Measurements from ENCODE around the gene SLC16A12. TPM values are rescaled to one million over a fixed set of nuclear protein-coding genes. Genes with fewer than 3 reads are reported as not detected.
A peak's percentile ranks its signal among the peaks of the same experiment; 100 is the strongest.

The SLC16A12 gene, protein sequence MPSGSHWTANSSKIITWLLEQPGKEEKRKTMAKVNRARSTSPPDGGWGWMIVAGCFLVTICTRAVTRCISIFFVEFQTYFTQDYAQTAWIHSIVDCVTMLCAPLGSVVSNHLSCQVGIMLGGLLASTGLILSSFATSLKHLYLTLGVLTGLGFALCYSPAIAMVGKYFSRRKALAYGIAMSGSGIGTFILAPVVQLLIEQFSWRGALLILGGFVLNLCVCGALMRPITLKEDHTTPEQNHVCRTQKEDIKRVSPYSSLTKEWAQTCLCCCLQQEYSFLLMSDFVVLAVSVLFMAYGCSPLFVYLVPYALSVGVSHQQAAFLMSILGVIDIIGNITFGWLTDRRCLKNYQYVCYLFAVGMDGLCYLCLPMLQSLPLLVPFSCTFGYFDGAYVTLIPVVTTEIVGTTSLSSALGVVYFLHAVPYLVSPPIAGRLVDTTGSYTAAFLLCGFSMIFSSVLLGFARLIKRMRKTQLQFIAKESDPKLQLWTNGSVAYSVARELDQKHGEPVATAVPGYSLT
- total RNA-seq (2014; rRNA removed; shearing (Covaris generic)), result 0.08 and 0.12 TPM in 2 replicates

DNA sequence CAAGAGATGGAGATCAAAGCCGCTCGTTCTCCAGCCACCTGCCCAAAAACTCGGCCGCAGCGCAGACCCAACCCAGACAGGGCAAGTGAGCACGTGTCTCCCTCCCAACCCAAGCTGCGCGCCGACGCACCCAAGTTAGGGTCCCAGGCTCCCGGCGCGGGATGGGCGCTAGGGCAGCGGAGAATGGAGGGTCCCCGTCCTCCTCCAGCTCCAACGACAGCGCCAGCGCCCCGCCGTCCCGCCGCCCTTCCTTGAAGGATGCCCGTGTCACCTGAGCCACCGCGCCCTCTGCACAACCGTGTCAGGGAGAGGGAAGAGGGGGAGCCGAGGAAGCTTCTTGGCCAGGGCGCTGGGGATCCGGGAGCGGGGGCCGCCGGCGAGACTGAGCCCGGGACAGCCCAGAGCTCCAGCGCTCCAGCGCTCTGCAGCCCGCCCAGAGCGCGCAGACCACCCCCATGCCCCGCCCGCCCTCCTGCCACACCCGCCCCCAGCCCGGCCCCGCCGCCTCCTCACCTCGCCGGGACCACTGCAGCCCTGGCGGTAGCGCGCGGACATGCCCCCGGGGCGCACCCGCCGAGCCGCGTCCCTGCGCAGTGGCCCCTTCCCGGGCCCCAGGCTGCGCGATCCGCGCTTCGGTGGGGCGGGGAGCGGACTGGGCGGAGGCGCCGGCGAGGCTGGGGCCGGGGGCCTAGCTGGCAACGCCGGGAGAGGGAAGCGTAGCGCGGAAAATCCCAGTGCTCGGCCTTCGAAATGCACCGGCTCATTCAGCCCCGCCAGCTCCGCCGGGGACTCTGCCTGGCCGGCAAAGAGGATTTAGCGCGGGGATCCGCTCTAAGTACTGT, at the start of gene SLC16A12:
Gene SLC16A12, minus strand, starts transcription at position 424 of the 842 bp plus-strand sequence. CDS start 73,016 bp downstream, outside the sequence.
- no peak for DNase-seq (ENCODE audit: low spot score)

DNA sequence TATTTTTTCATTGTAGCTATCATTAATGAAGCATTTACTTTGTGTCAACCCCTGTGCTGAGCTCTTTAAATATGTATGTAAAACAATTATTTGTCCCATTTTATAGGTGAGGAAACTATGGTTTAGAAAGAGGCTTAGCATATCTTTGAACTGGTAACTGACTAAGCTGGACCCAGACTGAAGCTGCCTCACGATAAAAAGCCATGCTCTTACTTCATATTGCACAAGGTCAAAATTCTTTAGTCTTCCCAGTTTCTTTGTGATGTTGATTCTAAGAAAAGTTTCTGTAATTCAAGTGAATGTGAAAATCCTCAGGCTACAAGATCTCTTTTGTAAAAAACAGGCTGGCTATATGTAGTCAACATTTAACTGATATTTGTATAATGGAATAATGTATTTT, 46.6 kb upstream of the SLC16A12 start:
- DNase-seq (ENCODE audit: low spot score), result no peak

DNA sequence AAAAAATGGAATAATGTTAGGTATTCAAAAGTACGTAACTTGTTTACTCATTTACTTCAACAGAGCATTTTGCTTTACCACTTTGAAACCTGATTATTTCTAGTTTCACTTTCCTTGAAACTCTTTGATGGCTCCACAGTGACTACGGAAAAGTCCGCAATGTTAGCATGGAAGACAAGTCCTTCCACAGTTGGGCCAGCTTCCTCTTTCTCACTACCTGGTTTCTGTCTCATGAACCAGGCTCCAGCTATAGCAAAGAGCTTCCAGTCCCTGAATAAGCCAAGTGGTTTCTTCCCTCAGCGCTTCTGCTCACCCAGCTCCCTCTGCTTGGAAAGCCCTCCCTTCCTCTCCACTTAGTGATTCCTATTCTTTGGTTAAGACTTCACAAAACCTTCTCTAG, 44.8 kb upstream of the SLC16A12 start:
- DNase-seq (ENCODE audit: low spot score), result no peak

DNA sequence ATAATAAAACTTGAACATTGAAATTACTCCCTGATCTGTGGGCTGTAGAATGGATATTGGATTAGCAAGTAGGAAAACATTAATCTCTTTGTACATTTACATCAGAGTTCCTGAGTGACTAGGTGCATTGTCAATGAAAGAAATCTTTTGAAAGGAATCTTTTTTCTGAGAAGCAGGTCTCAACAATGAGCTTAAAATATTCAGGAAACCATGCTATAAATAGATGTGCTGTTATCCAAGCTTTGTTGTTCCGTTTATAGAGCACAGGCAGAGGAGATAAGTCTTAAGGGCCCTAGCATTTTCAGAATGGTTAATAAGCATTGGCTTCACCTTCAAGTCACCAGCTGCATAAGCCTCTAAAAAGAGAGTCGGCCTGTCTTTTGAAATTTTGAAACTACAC, 41.3 kb upstream of the SLC16A12 start:
- DNase-seq (ENCODE audit: low spot score), result no peak

DNA sequence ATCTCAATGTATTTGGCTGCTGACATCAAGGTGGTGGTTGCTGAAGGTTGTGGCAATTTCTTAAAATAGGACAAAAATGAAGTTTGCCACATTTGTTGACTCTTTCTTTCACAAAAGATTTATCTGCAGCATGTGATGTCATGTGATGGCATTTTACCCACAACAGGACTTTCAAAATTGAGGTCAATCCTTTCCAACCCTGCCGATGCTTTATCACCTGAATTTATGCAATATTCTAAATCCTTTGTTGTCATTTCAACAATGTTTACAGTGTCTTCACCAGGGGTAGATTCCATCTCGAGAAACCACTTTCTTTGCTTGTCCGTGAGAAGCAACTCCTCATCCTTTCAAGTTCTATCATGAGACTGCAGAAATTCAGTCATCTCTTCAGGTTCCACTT, 40.6 kb upstream of the SLC16A12 start:
- no peak for DNase-seq (ENCODE audit: low spot score)

DNA sequence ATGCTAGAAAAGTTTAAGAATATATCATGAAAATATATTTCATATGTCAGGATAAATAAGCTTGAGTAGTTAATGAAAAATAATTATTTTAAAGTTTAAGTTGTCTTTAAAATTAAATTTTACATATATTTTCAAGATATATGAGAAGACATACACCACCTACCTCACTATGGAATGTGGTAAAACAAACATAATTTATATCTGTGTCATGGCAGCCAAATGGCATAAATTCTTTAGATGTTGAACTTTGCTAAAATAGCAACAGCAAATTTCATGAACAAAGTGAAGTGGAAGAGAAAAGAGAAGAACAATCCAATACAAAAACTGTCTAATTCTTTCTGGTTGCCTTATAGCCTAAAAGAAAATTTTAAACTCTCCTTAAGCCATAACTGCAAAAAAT, 39.6 kb upstream of the SLC16A12 start:
- no peak for DNase-seq (ENCODE audit: low spot score)

DNA sequence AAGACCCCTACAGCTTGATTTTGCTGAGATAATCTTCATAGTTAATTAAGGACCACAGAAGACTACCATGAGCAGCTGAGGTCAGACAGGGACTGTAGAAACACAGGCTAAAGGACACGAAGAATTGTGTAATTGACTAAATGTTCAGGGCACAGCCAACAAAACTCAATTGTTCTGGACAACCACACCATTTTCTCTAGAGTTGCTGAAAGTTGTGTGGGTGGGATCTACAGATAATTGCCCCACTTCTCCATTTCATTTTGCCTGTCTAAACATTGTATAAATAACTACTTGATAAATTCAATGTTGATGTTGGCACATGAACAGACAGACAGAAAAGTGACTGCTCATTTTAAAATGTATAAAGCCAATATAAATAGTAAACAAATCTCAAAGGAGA, 39.0 kb upstream of the SLC16A12 start:
- no peak for DNase-seq (ENCODE audit: low spot score)

DNA sequence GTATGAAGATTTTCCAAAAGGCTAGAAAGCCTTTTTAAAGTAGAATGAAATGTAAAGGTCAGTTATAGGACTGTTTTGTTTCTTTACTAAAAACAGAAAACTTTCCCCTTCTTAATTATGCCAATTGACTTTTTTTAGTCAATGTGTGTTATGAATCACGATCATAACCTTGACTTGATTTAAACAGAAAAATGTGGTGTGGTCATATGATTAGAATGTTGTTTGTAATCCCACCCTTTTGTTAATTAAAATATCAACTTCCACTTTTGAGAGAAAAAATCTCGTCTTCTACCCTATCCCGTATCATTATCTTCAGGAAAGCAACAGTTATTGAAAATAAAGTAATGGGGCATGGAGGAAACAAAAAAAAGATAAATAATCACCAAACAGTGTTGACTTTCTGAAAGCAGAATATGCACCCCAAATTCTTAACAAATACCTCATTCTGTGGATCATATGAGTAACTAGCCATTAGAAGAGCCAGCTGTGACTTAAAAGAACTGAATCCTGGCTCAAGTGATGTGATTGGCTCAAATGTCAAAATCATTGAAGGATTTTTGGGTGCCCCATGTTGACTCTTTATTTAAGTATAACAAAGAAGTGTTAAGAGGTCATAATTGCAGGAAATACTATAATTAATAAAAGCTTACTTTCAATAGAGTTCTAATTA, 32.3 kb upstream of the SLC16A12 start:
- DNase-seq (ENCODE audit: low spot score), result no peak

DNA sequence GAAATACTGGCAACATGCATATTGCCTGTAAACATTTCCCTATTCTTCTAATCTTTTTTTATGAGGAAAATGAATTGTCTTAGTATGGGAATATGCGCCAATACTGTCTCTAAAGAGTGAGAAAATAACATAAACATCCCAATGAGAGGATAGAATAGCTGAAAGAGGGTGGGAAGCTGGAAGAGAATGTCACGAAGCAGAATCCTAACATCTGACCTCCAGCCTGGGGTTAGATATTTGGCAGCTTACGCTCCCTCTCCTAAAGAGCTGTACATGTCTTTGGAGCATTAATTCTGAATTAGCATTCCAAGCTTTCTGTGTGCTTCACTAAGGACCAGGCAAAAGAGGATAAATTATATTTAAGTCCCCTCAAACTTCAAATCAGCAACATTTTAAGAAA, 31.6 kb upstream of the SLC16A12 start:
- no peak for DNase-seq (ENCODE audit: low spot score)

DNA sequence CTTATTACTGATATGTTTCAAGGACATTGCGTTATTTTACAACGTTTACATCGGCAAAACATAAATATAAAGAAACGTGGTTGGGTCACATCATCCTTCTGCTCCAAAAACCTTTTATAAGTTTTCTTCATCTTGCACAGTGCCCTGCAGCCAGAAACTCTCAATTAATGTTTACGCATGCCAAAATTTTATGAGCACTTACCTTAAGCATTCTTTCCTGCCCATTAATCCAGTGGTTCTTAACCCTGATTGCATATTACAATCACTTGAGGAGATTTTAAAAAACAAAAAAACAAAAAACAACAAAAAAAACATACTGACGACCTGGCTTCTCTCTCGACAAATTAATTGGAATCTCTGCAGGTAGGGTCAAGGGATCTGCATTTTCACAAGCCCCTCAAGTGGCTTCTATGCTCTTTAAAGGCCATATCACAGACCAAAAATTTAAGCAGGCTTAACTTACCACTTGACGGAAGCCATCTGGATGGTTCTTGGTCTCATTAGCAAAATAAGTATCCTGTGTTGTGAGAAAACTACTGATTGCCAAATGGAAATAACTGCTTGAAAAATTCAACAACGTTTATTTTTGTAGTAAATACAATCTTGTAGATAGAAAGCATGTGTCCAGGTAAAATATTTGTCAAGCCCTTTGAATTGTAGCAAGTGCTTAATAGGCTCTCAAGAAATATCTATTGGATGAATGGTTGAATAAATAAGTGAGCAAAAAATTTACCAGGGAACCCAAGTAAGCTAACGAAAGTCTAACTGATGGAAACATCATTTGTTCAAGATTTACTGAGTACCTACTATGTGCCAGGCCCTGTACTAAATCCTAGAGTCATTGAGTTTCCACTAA, 30.9 kb upstream of the SLC16A12 start:
- DNase-seq (ENCODE audit: low spot score), result no peak

DNA sequence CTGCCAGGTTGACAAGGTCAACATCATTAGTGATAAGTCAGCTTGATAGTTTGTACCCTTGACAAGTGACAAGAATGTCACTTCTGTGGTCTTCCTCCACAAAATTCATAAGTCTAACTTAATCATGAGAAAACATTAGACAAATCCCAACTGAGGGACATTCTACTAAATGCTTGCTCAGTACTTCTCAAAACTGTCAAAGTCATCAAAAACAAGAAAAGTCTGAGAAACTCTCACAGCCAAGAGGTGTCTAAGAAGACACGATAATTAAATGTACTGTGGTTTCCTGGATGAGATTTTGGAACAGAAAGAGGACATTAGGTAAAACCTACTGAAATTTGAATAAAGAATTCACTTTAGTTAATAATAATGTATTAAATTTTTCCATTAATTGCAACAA, 29.8 kb upstream of the SLC16A12 start:
- no peak for DNase-seq (ENCODE audit: low spot score)

DNA sequence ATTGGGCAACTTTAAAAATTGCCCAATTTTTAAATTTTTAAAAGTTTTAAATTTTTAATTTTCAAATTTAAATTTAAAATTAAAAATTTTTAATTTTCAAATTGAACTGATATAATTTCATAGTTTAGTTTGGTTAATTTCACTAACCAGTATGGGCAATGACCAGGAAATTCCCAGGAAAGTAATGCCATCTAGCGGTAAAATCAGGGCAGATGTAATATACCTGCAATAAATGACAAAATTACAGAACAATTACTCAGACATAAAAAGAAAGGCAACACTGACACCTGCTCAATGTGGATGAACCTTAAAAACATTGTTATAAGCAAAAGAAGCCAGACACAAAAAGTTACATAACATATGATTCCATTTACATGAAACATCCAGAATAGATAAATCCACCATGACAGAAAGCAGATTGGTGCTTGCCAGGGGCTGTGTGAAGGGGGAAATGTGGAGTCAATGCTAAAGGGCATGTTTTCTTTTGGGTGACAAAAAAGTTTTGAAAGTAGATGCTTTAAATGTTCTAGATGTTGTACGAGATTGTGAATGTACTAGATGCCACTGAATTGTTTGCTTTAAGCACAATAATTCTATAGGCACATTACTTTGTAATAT, 28.6 kb upstream of the SLC16A12 start:
- DNase-seq (ENCODE audit: low spot score), result peak; percentile 46

DNA sequence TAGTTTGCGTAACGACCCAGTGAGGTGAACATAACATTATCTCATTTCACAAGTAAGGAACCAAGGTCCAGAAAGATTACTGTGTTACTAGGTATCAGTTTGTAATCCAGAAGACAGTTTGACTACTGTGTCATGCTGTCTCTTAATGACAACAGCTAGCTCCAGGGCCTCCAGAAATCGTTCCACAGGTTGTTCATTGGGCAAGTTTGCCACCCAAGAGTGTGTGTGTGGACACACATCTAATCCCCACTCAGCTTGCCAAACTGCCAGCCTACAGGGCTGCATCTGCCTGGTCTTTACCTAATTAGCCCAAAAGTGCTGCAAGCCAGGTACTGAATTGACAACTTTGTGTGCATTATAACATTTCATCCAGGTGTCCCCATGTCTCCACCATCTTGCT, 27.9 kb upstream of the SLC16A12 start:
- DNase-seq (ENCODE audit: low spot score), result no peak

DNA sequence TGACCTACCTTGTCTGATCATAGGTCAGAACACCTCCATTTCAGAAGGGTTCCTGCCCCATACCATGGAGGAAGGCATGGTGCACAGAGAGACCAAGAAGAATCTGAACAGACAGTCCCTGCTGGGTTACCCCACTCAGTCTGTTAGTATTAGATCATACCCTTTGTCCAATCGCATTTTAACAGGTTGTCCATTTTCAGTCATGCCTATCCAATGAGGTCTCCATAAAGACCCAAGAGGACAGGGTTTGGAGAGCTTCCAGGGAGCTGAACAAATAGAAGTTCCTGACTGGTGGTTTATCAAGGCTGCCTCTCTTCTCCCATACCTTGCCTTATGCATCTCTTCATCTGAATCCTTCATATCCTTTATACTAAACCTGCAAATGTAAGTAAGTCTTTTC, 21.2 kb upstream of the SLC16A12 start:
- no peak for DNase-seq (ENCODE audit: low spot score)

DNA sequence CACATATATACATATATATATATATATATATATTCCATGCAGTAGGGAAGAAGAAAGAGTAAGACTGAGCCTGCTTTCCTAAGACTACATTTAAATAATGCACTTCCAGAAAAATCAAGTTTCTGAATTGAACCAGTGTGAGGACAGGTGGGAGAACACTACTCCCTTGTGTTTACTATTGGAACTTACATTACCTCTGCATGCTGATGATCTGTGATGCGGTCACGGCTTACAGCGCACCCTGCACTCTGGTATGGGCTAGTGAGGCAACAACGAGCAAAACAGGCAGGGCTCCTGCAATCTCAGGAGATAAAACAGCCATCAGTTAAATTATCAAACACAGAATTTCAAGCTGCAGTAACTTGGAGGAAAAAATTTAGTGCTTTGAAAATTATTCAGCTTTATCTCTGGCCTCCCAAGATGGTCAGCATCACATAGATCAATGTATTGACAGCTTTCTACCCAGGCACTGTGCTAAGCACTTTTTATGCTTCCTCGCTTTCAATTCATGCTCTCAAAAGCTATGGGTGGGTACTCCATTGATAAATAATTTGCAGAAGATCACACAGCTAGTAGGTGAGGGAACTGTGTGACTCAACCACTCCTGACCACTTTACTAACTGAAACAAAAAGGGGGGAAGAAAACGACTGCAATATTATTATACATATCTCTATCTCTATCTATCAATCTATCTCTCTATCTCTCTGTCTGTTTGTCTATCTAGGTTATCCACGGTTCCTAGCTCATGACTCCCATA, 20.5 kb upstream of the SLC16A12 start:
- no peak for DNase-seq (ENCODE audit: low spot score)

DNA sequence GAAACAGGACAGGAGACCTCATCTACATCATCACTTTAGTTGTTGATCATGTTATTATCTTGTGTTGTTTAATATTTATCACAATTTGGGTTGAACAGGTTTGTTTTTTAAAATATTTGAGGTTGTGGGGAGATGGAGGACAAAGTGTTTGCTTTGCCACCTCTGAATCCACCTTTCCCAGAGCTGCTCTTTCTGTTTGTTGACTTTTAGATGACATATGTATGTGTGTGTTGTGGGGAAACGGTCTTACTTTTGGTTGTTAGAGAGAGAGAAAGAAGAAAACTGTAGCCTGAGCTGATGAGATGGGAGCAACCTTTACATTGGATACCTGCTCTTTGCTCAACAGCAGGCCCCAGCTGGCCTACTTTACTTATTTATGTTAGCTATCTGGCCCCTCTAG, 19.0 kb upstream of the SLC16A12 start:
- DNase-seq (ENCODE audit: low spot score), result no peak

DNA sequence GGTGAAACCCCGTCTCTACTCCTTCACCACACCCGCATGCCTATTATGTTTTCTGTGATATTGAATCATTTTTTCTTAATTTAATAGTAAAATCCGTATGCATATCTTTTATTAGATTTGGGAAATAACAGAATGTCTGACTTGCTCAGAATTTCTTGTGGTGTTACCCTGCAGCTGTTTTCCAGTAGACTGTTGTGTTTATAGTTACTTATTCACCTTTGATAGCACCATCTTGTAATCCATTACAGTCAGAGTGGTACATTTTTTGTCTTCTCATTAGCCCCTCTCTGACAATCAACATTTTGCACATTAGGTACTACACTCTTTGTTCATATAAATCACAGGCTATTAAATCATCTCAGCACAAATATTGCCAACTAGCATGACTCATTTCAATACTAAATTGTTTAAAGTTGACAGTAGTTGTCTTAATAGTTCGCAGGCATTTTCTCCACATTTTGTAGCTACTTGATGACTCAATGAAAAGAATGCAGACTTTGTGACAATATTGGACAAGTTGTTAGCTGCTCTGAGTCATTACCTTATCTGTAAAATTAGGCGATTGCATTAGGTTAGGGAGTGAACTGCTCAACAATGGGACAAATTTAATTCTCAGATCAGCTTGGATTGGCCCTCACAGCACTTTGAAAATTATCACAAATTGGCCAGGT, 17.8 kb upstream of the SLC16A12 start:
- peak; percentile 74 for DNase-seq (ENCODE audit: low spot score)

DNA sequence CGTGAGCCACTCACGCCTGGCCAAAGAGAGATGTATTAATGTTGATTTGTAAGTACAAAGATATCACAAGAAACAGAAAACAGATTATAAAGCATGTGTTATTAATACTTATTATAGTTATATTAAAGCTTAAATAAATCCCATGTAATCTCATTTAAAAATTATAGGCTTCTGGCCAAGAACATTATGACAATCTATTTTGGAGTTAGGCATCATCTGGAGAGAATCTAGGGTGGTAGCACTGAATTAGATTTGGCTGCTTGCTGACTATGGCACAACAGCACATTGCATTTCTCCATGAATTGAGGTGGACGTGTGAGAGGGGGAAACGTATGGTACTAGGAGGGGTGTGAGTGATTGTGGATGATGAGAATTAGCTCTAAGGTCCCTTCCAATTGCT, 16.8 kb upstream of the SLC16A12 start:
- DNase-seq (ENCODE audit: low spot score), result no peak

DNA sequence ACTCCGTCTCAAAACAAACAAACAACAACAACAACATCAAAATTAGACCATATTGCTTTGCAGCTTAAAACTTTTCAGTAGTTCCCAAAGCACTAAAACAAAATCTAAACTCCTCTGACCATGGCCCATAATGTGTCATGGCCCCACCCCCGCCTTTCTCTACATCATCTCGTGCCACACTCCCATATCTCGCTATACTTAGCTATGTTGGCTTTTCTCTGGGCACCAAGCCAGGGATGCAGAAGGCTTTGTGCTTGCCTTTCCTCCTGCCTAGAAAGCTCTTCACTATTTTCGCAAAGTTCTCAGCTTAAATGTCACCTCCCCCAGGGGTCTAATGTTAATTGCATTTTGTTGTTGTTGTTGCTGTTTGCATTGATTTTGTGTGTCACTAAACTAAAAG, 15.1 kb upstream of the SLC16A12 start:
- peak; percentile 74 for DNase-seq (ENCODE audit: low spot score)

Data from H4 (cell line).